ENCODE results near the gene NEK6. TPM values are rescaled to one million over a fixed set of nuclear protein-coding genes. Genes with fewer than 3 reads are reported as not detected.

NEK6 gene
- 17.4 and 21.0 TPM in 2 replicates for total RNA-seq

GRCh38 chr9:124257844-124258606 is at the start of gene NEK6:
Gene NEK6, plus strand, starts transcription at chr9:124257949. Its CDS starts 44,016 bp downstream, at chr9:124301965.
- peak within 1 kb of the TSS; percentile 82 for H3K27ac Mint-ChIP-seq
- no peak for DNase-seq (ENCODE audit: low spot score)
- H3K4me1 Mint-ChIP-seq (ENCODE audit: low read depth), result peaks cover 54% of the 10 kb centered on the region
- no peaks in the 10 kb centered on the region for H3K9me3 Mint-ChIP-seq
- peak within 1 kb of the TSS; percentile 89 for H3K4me3 Mint-ChIP-seq
- H3K36me3 Mint-ChIP-seq (ENCODE audit: low read depth), result no peaks in the 10 kb centered on the region
- intact Hi-C loops (cut with micrococcal nuclease), result loop anchor here (1.0 kb wide), 1 partner anchor 132 kb away; no protein-coding TSS in a partner anchor
- H3K27me3 Mint-ChIP-seq (ENCODE audit: insufficient read depth), result peaks cover 37% of the 10 kb centered on the region

GRCh38 chr9:124208571-124208970 is 49.2 kb upstream of the NEK6 start:
- peaks cover 9% of the 10 kb centered on the region for H3K36me3 Mint-ChIP-seq (ENCODE audit: low read depth)
- H3K4me3 Mint-ChIP-seq, result no peak overlapping the region
- no peaks in the 10 kb centered on the region for H3K27me3 Mint-ChIP-seq (ENCODE audit: insufficient read depth)
- H3K4me1 Mint-ChIP-seq (ENCODE audit: low read depth), result peaks cover 75% of the 10 kb centered on the region
- no peak for DNase-seq (ENCODE audit: low spot score)
- H3K27ac Mint-ChIP-seq, result peak overlapping the region; percentile 20
- H3K9me3 Mint-ChIP-seq, result peaks cover 6% of the 10 kb centered on the region
- intact Hi-C loops (cut with micrococcal nuclease), result loop anchor here (10.0 kb wide), 1 partner anchor 984 kb away; no protein-coding TSS in a partner anchor

- Mint-ChIP-seq H3K9me3 (peaks cover 6% of the 10 kb centered on the region), H3K36me3 (ENCODE audit: low read depth) (peaks cover 5% of the 10 kb centered on the region), H3K27me3 (ENCODE audit: insufficient read depth) (no peaks in the 10 kb centered on the region), H3K4me3 (no peak overlapping the region), H3K4me1 (ENCODE audit: low read depth) (peaks cover 74% of the 10 kb centered on the region), H3K27ac (no peak overlapping the region)
- no peak for DNase-seq (ENCODE audit: low spot score)
- intact Hi-C loops (cut with micrococcal nuclease), result loop anchor here (10.0 kb wide), 1 partner anchor 984 kb away; no protein-coding TSS in a partner anchor
Observed at GRCh38 chr9:124209279-124209678, 48.5 kb upstream of the NEK6 start.

- peaks cover 6% of the 10 kb centered on the region for H3K9me3 Mint-ChIP-seq
- intact Hi-C loops (cut with micrococcal nuclease), result loop anchor here (1.0 to 10.0 kb wide), 3 partner anchors 7 to 985 kb away; no protein-coding TSS in a partner anchor
- DNase-seq (ENCODE audit: low spot score), result no peak
- peak overlapping the region; percentile 43 for H3K27ac Mint-ChIP-seq
- no peak overlapping the region for H3K4me3 Mint-ChIP-seq
- no peaks in the 10 kb centered on the region for H3K27me3 Mint-ChIP-seq (ENCODE audit: insufficient read depth)
- peaks cover 76% of the 10 kb centered on the region for H3K4me1 Mint-ChIP-seq (ENCODE audit: low read depth)
- H3K36me3 Mint-ChIP-seq (ENCODE audit: low read depth), result peaks cover 5% of the 10 kb centered on the region
Observed at GRCh38 chr9:124209774-124210173, 48.0 kb upstream of the NEK6 start.

GRCh38 chr9:124210697-124211096 is 47.1 kb upstream of the NEK6 start:
- no peak for DNase-seq (ENCODE audit: low spot score)

GRCh38 chr9:124212381-124213050 is 45.2 kb upstream of the NEK6 start:
- Mint-ChIP-seq H3K27me3 (ENCODE audit: insufficient read depth) (no peaks in the 10 kb centered on the region), H3K9me3 (no peaks in the 10 kb centered on the region), H3K27ac (peak overlapping the region; percentile 19), H3K4me3 (no peak overlapping the region), H3K36me3 (ENCODE audit: low read depth) (peaks cover 3% of the 10 kb centered on the region), H3K4me1 (ENCODE audit: low read depth) (peaks cover 76% of the 10 kb centered on the region)
- no peak for DNase-seq (ENCODE audit: low spot score)
- intact Hi-C loops (cut with micrococcal nuclease), result no loop called here

More at GRCh38 chr9:124210697-124211096, 47.1 kb upstream of the NEK6 start:
- H3K27ac Mint-ChIP-seq, result peak overlapping the region; percentile 62
- peaks cover 6% of the 10 kb centered on the region for H3K9me3 Mint-ChIP-seq
- H3K36me3 Mint-ChIP-seq (ENCODE audit: low read depth), result peaks cover 5% of the 10 kb centered on the region
- peak overlapping the region; percentile 20 for H3K4me3 Mint-ChIP-seq
- intact Hi-C loops (cut with micrococcal nuclease), result loop anchor here (1.0 kb wide), 2 partner anchors 8 kb away; no protein-coding TSS in a partner anchor
- H3K4me1 Mint-ChIP-seq (ENCODE audit: low read depth), result peaks cover 76% of the 10 kb centered on the region
- no peaks in the 10 kb centered on the region for H3K27me3 Mint-ChIP-seq (ENCODE audit: insufficient read depth)

GRCh38 chr9:124213396-124213795 is 44.4 kb upstream of the NEK6 start:
- peaks cover 80% of the 10 kb centered on the region for H3K4me1 Mint-ChIP-seq (ENCODE audit: low read depth)
- no peak for DNase-seq (ENCODE audit: low spot score)
- no peak overlapping the region for H3K4me3 Mint-ChIP-seq
- H3K9me3 Mint-ChIP-seq, result no peaks in the 10 kb centered on the region
- intact Hi-C loops (cut with micrococcal nuclease), result no loop called here
- peaks cover 3% of the 10 kb centered on the region for H3K36me3 Mint-ChIP-seq (ENCODE audit: low read depth)
- H3K27me3 Mint-ChIP-seq (ENCODE audit: insufficient read depth), result no peaks in the 10 kb centered on the region
- H3K27ac Mint-ChIP-seq, result no peak overlapping the region

GRCh38 chr9:124214116-124214515 is 43.6 kb upstream of the NEK6 start:
- no peaks in the 10 kb centered on the region for H3K9me3 Mint-ChIP-seq
- peaks cover 80% of the 10 kb centered on the region for H3K4me1 Mint-ChIP-seq (ENCODE audit: low read depth)
- no peak overlapping the region for H3K4me3 Mint-ChIP-seq
- peaks cover 3% of the 10 kb centered on the region for H3K36me3 Mint-ChIP-seq (ENCODE audit: low read depth)
- no peak for DNase-seq (ENCODE audit: low spot score)
- no peaks in the 10 kb centered on the region for H3K27me3 Mint-ChIP-seq (ENCODE audit: insufficient read depth)
- intact Hi-C loops (cut with micrococcal nuclease), result no loop called here
- H3K27ac Mint-ChIP-seq, result no peak overlapping the region

GRCh38 chr9:124214596-124215367 is 43.0 kb upstream of the NEK6 start:
- peaks cover 78% of the 10 kb centered on the region for H3K4me1 Mint-ChIP-seq (ENCODE audit: low read depth)
- H3K27me3 Mint-ChIP-seq (ENCODE audit: insufficient read depth), result no peaks in the 10 kb centered on the region
- DNase-seq (ENCODE audit: low spot score), result no peak
- peak overlapping the region; percentile 48 for H3K27ac Mint-ChIP-seq
- intact Hi-C loops (cut with micrococcal nuclease), result no loop called here
- H3K9me3 Mint-ChIP-seq, result no peaks in the 10 kb centered on the region
- no peak overlapping the region for H3K4me3 Mint-ChIP-seq
- no peaks in the 10 kb centered on the region for H3K36me3 Mint-ChIP-seq (ENCODE audit: low read depth)

GRCh38 chr9:124215368-124215910 is 42.3 kb upstream of the NEK6 start:
- H3K27ac Mint-ChIP-seq, result peak overlapping the region; percentile 48

GRCh38 chr9:124215956-124216355 is 41.8 kb upstream of the NEK6 start:
- peaks cover 5% of the 10 kb centered on the region for H3K27me3 Mint-ChIP-seq (ENCODE audit: insufficient read depth)

More at GRCh38 chr9:124215368-124215910, 42.3 kb upstream of the NEK6 start:
- DNase-seq (ENCODE audit: low spot score), result no peak
- H3K27me3 Mint-ChIP-seq (ENCODE audit: insufficient read depth), result peaks cover 2% of the 10 kb centered on the region
- H3K9me3 Mint-ChIP-seq, result no peaks in the 10 kb centered on the region
- H3K36me3 Mint-ChIP-seq (ENCODE audit: low read depth), result no peaks in the 10 kb centered on the region
- H3K4me1 Mint-ChIP-seq (ENCODE audit: low read depth), result peaks cover 78% of the 10 kb centered on the region
- no peak overlapping the region for H3K4me3 Mint-ChIP-seq
- intact Hi-C loops (cut with micrococcal nuclease), result no loop called here

GRCh38 chr9:124216474-124217176 is 41.1 kb upstream of the NEK6 start:
- Mint-ChIP-seq H3K9me3 (no peaks in the 10 kb centered on the region), H3K36me3 (ENCODE audit: low read depth) (no peaks in the 10 kb centered on the region), H3K27ac (peak overlapping the region; percentile 96), H3K4me3 (peak overlapping the region; percentile 68), H3K4me1 (ENCODE audit: low read depth) (peaks cover 71% of the 10 kb centered on the region), H3K27me3 (ENCODE audit: insufficient read depth) (peaks cover 5% of the 10 kb centered on the region)
- DNase-seq (ENCODE audit: low spot score), result peak; percentile 37
- intact Hi-C loops (cut with micrococcal nuclease), result loop anchor here (1.0 kb wide), 3 partner anchors 14 to 38 kb away; no protein-coding TSS in a partner anchor

More at GRCh38 chr9:124215956-124216355, 41.8 kb upstream of the NEK6 start:
- Mint-ChIP-seq H3K36me3 (ENCODE audit: low read depth) (no peaks in the 10 kb centered on the region), H3K27ac (peak overlapping the region; percentile 96), H3K9me3 (no peaks in the 10 kb centered on the region), H3K4me1 (ENCODE audit: low read depth) (peaks cover 78% of the 10 kb centered on the region), H3K4me3 (no peak overlapping the region)
- DNase-seq (ENCODE audit: low spot score), result no peak
- intact Hi-C loops (cut with micrococcal nuclease), result loop anchor here (1.0 kb wide), 2 partner anchors 14 to 23 kb away; no protein-coding TSS in a partner anchor
